GM23338 (cell line): ENCODE measurements around the gene CENPX. TPM values are rescaled to one million over a fixed set of nuclear protein-coding genes. Genes with fewer than 3 reads are reported as not detected.

Experiments used
- ATAC-seq: fragments of 200-7000 bp; cut with Tn5 transposase; 3 replicates; pipeline ENCODE4 v1.9.1; 2020
- DNase-seq: peaks from one replicate; pipeline ENCODE4 v3.0.0-alpha.2; 2015; ENCODE audit warnings: low spot score
- H2AFZ ChIP-seq: fragments of 200-600 bp; sonication (generic); 2 replicates; pipeline ENCODE4 v1.8.0; 2016; ENCODE audit warnings: antibody characterized with exemption, mild to moderate bottlenecking, moderate library complexity
- H3F3A ChIP-seq: fragments of 200-600 bp; sonication (generic); replicated peaks from 2 replicates; pipeline ENCODE4 v1.8.0; 2017; ENCODE audit warnings: antibody characterized with exemption, mixed run types, low read depth
- H3K27ac ChIP-seq: fragments of 200-600 bp; sonication (generic); 2 replicates; pipeline ENCODE4 v1.6.1; 2016; ENCODE audit warnings: low read depth
- H3K27me3 ChIP-seq: fragments of 200-600 bp; sonication (generic); 2 replicates; pipeline ENCODE4 v1.8.0; 2016; ENCODE audit warnings: mild to moderate bottlenecking, mixed run types, moderate library complexity; ENCODE audit not compliant: insufficient read depth
- H3K36me3 ChIP-seq: fragments of 200-600 bp; sonication (generic); 2 replicates; pipeline ENCODE4 v1.8.0; 2016; ENCODE audit warnings: mild to moderate bottlenecking; ENCODE audit not compliant: insufficient read depth
- H3K4me1 ChIP-seq: fragments of 200-600 bp; sonication (generic); 2 replicates; pipeline ENCODE4 v1.8.0; 2016; ENCODE audit warnings: mild to moderate bottlenecking, moderate library complexity; ENCODE audit not compliant: insufficient read depth
- H3K4me2 ChIP-seq: fragments of 200-600 bp; sonication (generic); 2 replicates; pipeline ENCODE4 v1.7.1; 2017; ENCODE audit warnings: mixed run types
- H3K4me3 ChIP-seq: fragments of 200-600 bp; sonication (generic); 2 replicates; pipeline ENCODE4 v1.6.1; 2016; ENCODE audit warnings: mixed run types
- H3K79me2 ChIP-seq: fragments of 200-600 bp; sonication (generic); replicated peaks from 2 replicates; pipeline ENCODE4 v1.8.0; 2017; ENCODE audit warnings: mild to moderate bottlenecking; ENCODE audit not compliant: insufficient read depth
- H3K9me2 ChIP-seq: fragments of 200-600 bp; sonication (generic); 2 replicates; pipeline ENCODE4 v1.8.0; 2017; ENCODE audit not compliant: insufficient read depth
- H4K20me1 ChIP-seq: fragments of 200-600 bp; sonication (generic); replicated peaks from 2 replicates; pipeline ENCODE4 v1.8.0; 2017; ENCODE audit warnings: mild to moderate bottlenecking; ENCODE audit not compliant: insufficient read depth
- H3K27ac Mint-ChIP-seq: 2 replicates; pipeline ENCODE4 v1.8.0; 2020; ENCODE audit warnings: inconsistent platforms, mild to moderate bottlenecking, moderate library complexity, mixed read lengths
- H3K27me3 Mint-ChIP-seq: 3 replicates; pipeline ENCODE4 v1.8.0; 2022; ENCODE audit warnings: low read depth, mild to moderate bottlenecking, moderate library complexity, mixed read lengths, inconsistent platforms; ENCODE audit not compliant: insufficient read depth, poor library complexity
- H3K36me3 Mint-ChIP-seq: 3 replicates; pipeline ENCODE4 v1.8.0; 2021; ENCODE audit warnings: low read depth, mild to moderate bottlenecking, inconsistent platforms, moderate library complexity, mixed read lengths
- H3K4me1 Mint-ChIP-seq: 3 replicates; pipeline ENCODE4 v1.8.0; 2020; ENCODE audit warnings: mild to moderate bottlenecking, inconsistent platforms, mixed read lengths
- H3K4me3 Mint-ChIP-seq: 3 replicates; pipeline ENCODE4 v1.8.0; 2021; ENCODE audit warnings: moderate library complexity, mild to moderate bottlenecking, inconsistent platforms, mixed read lengths
- H3K9me3 Mint-ChIP-seq: 3 replicates; pipeline ENCODE4 v1.8.0; 2020; ENCODE audit warnings: moderate library complexity, mild to moderate bottlenecking, inconsistent platforms, mixed read lengths
- CREB1 ChIP-seq: fragments of 250-450 bp; sonication (Bioruptor Pico); IDR thresholded peaks from 2 replicates; pipeline ENCODE4 v1.5.0; 2020; ENCODE audit warnings: low read depth, mild to moderate bottlenecking, moderate library complexity
- CTCF ChIP-seq, 2 experiments: fragments of 200-600 bp in 1 of 2; sonication (generic) in 1 of 2; conservative IDR thresholded peaks; 2 replicates each; pipeline versions ENCODE4 v1.5.1 to v1.6.1; 2016 to 2017; ENCODE audit warnings: antibody characterized with exemption in 2 of 2, low read depth in 2 of 2, mild to moderate bottlenecking in 2 of 2, moderate library complexity in 1 of 2
- ETS1 ChIP-seq: IDR thresholded peaks from 2 replicates; pipeline ENCODE4 v1.6.1; 2016; ENCODE audit warnings: antibody characterized with exemption
- EZH2 ChIP-seq: fragments of 200-600 bp; sonication (generic); IDR thresholded peaks from one replicate; pipeline ENCODE4 v1.8.0; 2017; ENCODE audit warnings: antibody characterized with exemption, mild to moderate bottlenecking, low read depth; ENCODE audit not compliant: unreplicated experiment
- EZH2phosphoT487 ChIP-seq: fragments of 200-600 bp; sonication (generic); IDR thresholded peaks from one replicate; pipeline ENCODE4 v1.8.1; 2018; ENCODE audit warnings: antibody characterized with exemption; ENCODE audit not compliant: unreplicated experiment
- JUNB ChIP-seq: IDR thresholded peaks from one replicate; pipeline ENCODE4 v1.6.1; 2016; ENCODE audit warnings: antibody characterized with exemption; ENCODE audit not compliant: unreplicated experiment
- NANOG ChIP-seq: IDR thresholded peaks from 2 replicates; pipeline ENCODE4 v1.6.1; 2016; ENCODE audit warnings: antibody characterized with exemption, borderline replicate concordance
- POLR2AphosphoS5 ChIP-seq: IDR thresholded peaks from 2 replicates; pipeline ENCODE4 v1.6.1; 2016; ENCODE audit warnings: antibody characterized with exemption, low read depth
- STAT1 ChIP-seq: IDR thresholded peaks from one replicate; pipeline ENCODE4 v1.6.1; 2016; ENCODE audit warnings: antibody characterized with exemption; ENCODE audit not compliant: unreplicated experiment
- ZNF114 ChIP-seq: fragments of 250-450 bp; sonication (Bioruptor Pico); IDR thresholded peaks from 2 replicates; pipeline ENCODE4 v1.5.0; 2020; ENCODE audit warnings: mild to moderate bottlenecking, moderate library complexity
- ZNF331 ChIP-seq: fragments of 250-450 bp; sonication (Bioruptor Pico); IDR thresholded peaks from 2 replicates; pipeline ENCODE4 v1.5.0; 2020; ENCODE audit warnings: low read depth, mild to moderate bottlenecking, moderate library complexity
- long read RNA-seq: library from polyadenylated mRNA; unstranded; transcript quantifications from one replicate; pipeline ENCODE4 v2.0.0, GENCODE V29; 2020; ENCODE audit not compliant: unreplicated experiment
- polyA plus RNA-seq: library from polyadenylated mRNA; unstranded; fragments of >200 nt; fragmentation: Nextera tagmentation; extraction: Ambion mirVana; gene quantifications from 2 replicates; pipeline ENCODE4 v1.2.1, GENCODE V29; 2016
- total RNA-seq: library from RNA; depleted of rRNA; stranded (reverse); fragments of >200 nt; shearing (Covaris generic); gene quantifications from 2 replicates; pipeline ENCODE4 v1.2.3, GENCODE V29; 2014; rRNA removed

The CENPX gene
- 114 and 127 TPM in 2 replicates for total RNA-seq
- polyA plus RNA-seq: 157 and 172 TPM in 2 replicates
- long read RNA-seq, transcript CENPX-208 (5 exons, 799 nt): minor isoform, 6 of 156 reads
- long read RNA-seq, transcript CENPX-202 (5 exons, 805 nt): major isoform, 65 of 156 reads
- long read RNA-seq, transcript CENPX-201 (4 exons, 751 nt): minor isoform, 59 of 156 reads
- long read RNA-seq, partial matches to known transcripts: 7 of 156 reads
- long read RNA-seq, other reads (novel, unspliced or antisense): 8 of 156 reads

GRCh38 chr17:82022310-82022980, at the start of gene CENPX:
TSS of gene CENPX (minus strand) at chr17:82022878. CDS start at chr17:82022861, 17 bp downstream.
- DNase-seq: no peak

GRCh38 chr17:82070611-82071010, 47.9 kb upstream of the CENPX start:
- no peak overlapping the region for H2AFZ ChIP-seq
- peaks cover 4% of the 10 kb centered on the region; the same call in 2 of the 3 replicates for H3K4me1 Mint-ChIP-seq
- H3K36me3 ChIP-seq: no peaks in the 10 kb centered on the region
- DNase-seq (no peak), ATAC-seq (no peak)
- no peak overlapping the region for H3K27ac Mint-ChIP-seq
- H3K4me3 ChIP-seq: no peak overlapping the region
- H4K20me1 ChIP-seq: 0 out of 2 replicates have a peak, but pooled peaks cover 3% of the 10 kb centered on the region
- no peaks in the 10 kb centered on the region; the same call in 2 of the 3 replicates for H3K9me3 Mint-ChIP-seq
- no peaks in the 10 kb centered on the region for H3K4me1 ChIP-seq
- no peaks in the 10 kb centered on the region for H3K9me2 ChIP-seq
- no peak overlapping the region for H3K27ac ChIP-seq
- H3K4me3 Mint-ChIP-seq: no peak overlapping the region
- H3K27me3 ChIP-seq: no peaks in the 10 kb centered on the region; the same call in 1 of the 2 replicates
- H3K79me2 ChIP-seq: no peaks in the 10 kb centered on the region
- 0 out of 2 replicates have a peak, but pooled peaks cover 4% of the 10 kb centered on the region for H3F3A ChIP-seq
- H3K4me2 ChIP-seq: no peak overlapping the region
- peaks cover 10% of the 10 kb centered on the region for H3K27me3 Mint-ChIP-seq
- H3K36me3 Mint-ChIP-seq: no peaks in the 10 kb centered on the region; the same call in 2 of the 3 replicates
- TF ChIP-seq CREB1 (no peak), EZH2 (no peak), POLR2AphosphoS5 (no peak), JUNB (no peak), STAT1 (no peak), ETS1 (no peak), NANOG (no peak), ZNF331 (CRISPR knock-in tag) (no peak), ZNF114 (CRISPR knock-in tag) (no peak), CTCF (conservative IDR thresholded peaks at IDR 0.05; ENCODE audit: low read depth in 2 of 2) (no peak)

More at GRCh38 chr17:82022310-82022980, at the start of gene CENPX:
- peak within 1 kb of the TSS; percentile 85 for H3K4me3 Mint-ChIP-seq
- Histone ChIP-seq H3K79me2 (peaks cover 15% of the 10 kb centered on the region), H3F3A (peaks cover 13% of the 10 kb centered on the region; the same call in 1 of the 2 replicates), H4K20me1 (peaks cover 3% of the 10 kb centered on the region), H3K27ac (no peak within 1 kb of the TSS), H3K4me2 (peak within 1 kb of the TSS; percentile 95), H2AFZ (peak within 1 kb of the TSS; percentile 86), H3K9me2 (no peaks in the 10 kb centered on the region), H3K4me1 (peaks cover 5% of the 10 kb centered on the region; the same call in 1 of the 2 replicates), H3K27me3 (no peaks in the 10 kb centered on the region), H3K36me3 (no peaks in the 10 kb centered on the region), H3K4me3 (peak within 1 kb of the TSS; percentile 98)
- H3K36me3 Mint-ChIP-seq: peaks cover 6% of the 10 kb centered on the region
- peaks cover 23% of the 10 kb centered on the region for H3K27me3 Mint-ChIP-seq
- no peak for TF ChIP-seq EZH2
- no peak for TF ChIP-seq ZNF114 (CRISPR knock-in tag)
- no peak for TF ChIP-seq ETS1
- TF ChIP-seq POLR2AphosphoS5: peak; percentile 65
- TF ChIP-seq JUNB: no peak
- no peak for TF ChIP-seq EZH2phosphoT487
- ATAC-seq: peak; percentile 65
- peaks cover 11% of the 10 kb centered on the region for H3K4me1 Mint-ChIP-seq
- H3K27ac Mint-ChIP-seq: peak within 1 kb of the TSS; percentile 84
- no peaks in the 10 kb centered on the region; the same call in 2 of the 3 replicates for H3K9me3 Mint-ChIP-seq
